ENCODE data around the gene PTMS. TPM values are rescaled to one million over a fixed set of nuclear protein-coding genes. Genes with fewer than 3 reads are reported as not detected.

The PTMS gene
- total and polyA plus RNA-seq, 9 of the 15 experiments (the other 6 are each of a cell fraction or from before 2014, with no cell fraction given): 5.1 to 287 (median 78.5) TPM

GRCh38 chr12:6766651-6767349, 637 bp downstream of the PTMS start (continued):
- TF ChIP-seq KAT7 (CRISPR knock-in tag; IDR thresholded peaks at IDR 0.05; ENCODE audit: borderline replicate concordance): no peak
- TF ChIP-seq ZNF695 (CRISPR knock-in tag; IDR thresholded peaks at IDR 0.05): no peak
- no peak for TF ChIP-seq THRA (IDR thresholded peaks at IDR 0.05)
- TF ChIP-seq ZNF583 (CRISPR knock-in tag; IDR thresholded peaks at IDR 0.05): no peak
- no peak for TF ChIP-seq NCOR1 (IDR thresholded peaks at IDR 0.05)
- no peak for TF ChIP-seq KLF10 (CRISPR knock-in tag; IDR thresholded peaks at IDR 0.05)
- TF ChIP-seq ZNF197 (CRISPR knock-in tag; IDR thresholded peaks at IDR 0.05; ENCODE audit: low read depth): no peak
- no peak for TF ChIP-seq ZNF224 (CRISPR knock-in tag; IDR thresholded peaks at IDR 0.05)
- no peak for TF ChIP-seq KLF1 (tag; IDR thresholded peaks at IDR 0.05)
- 0 out of 2 replicates have a peak, but pooled peaks have one; percentile 11 for TF ChIP-seq JUN (IDR thresholded peaks at IDR 0.05; ENCODE audit: borderline replicate concordance, low read depth, low read length)
- no peak for TF ChIP-seq JUN (CRISPR knock-in tag; IDR thresholded peaks at IDR 0.05; ENCODE audit: borderline replicate concordance)
- TF ChIP-seq PHF8 (IDR thresholded peaks at IDR 0.05; ENCODE audit: borderline replicate concordance, low read length): peak; percentile 28; the same call in 1 of the 2 replicates
- TF ChIP-seq RBM22 (IDR thresholded peaks at IDR 0.05; ENCODE audit: low read depth, low read length, poor library complexity, severe bottlenecking): no peak
- TF ChIP-seq BACH1 (tag; IDR thresholded peaks at IDR 0.05): no peak
- TF ChIP-seq TRIM24 (IDR thresholded peaks at IDR 0.05): no peak
- no peak for TF ChIP-seq ZNF408 (CRISPR knock-in tag; IDR thresholded peaks at IDR 0.05; ENCODE audit: low read depth)
- no peak for TF ChIP-seq CAMTA2 (CRISPR knock-in tag; conservative IDR thresholded peaks at IDR 0.05)
- peak in 1 of 2 experiments; percentile 36; a peak in 1 of 4 replicates for TF ChIP-seq MNT (conservative IDR thresholded peaks at IDR 0.05)
- TF ChIP-seq ZBTB8A (IDR thresholded peaks at IDR 0.05; ENCODE audit: partially characterized antibody): no peak
- TF ChIP-seq ZNF41 (CRISPR knock-in tag; conservative IDR thresholded peaks at IDR 0.05): no peak
- TF ChIP-seq CBFA2T2 (conservative IDR thresholded peaks at IDR 0.05): no peak
- no peak for TF ChIP-seq ZNF592 (IDR thresholded peaks at IDR 0.05)

Data from K562 (cell line).